ENCODE measurements around the gene ACOT6.

ACOT6 gene

DNA sequence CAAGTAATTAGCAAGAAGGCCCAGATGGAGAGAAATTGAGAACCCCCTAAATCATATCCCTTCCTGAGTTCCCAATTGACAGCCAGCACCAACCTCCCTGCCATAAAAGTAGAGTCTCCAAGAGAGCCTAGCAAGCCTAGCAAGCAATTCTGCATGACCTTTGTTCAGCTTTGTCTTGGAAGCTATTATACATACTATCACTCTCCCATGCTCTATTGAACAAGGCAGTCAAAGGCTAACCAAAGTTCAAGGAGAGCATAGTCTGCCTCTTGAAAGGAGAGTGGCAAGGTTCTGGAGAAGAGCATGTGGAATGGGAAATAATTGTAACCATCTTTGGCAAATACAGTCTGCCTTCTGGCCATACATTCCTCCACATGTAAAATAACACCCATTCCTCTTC lies 12.8 kb upstream of the ACOT6 start:
- no peak overlapping the region for H3K4me3 ChIP-seq (ENCODE audit: low read depth, low read length)
- no peak for DNase-seq (ENCODE audit: low read depth, low spot score)
- in situ Hi-C loops (cut with HindIII; ENCODE audit: low sequenced_read_pairs): no loop called here
- TF ChIP-seq, protein P1, sequence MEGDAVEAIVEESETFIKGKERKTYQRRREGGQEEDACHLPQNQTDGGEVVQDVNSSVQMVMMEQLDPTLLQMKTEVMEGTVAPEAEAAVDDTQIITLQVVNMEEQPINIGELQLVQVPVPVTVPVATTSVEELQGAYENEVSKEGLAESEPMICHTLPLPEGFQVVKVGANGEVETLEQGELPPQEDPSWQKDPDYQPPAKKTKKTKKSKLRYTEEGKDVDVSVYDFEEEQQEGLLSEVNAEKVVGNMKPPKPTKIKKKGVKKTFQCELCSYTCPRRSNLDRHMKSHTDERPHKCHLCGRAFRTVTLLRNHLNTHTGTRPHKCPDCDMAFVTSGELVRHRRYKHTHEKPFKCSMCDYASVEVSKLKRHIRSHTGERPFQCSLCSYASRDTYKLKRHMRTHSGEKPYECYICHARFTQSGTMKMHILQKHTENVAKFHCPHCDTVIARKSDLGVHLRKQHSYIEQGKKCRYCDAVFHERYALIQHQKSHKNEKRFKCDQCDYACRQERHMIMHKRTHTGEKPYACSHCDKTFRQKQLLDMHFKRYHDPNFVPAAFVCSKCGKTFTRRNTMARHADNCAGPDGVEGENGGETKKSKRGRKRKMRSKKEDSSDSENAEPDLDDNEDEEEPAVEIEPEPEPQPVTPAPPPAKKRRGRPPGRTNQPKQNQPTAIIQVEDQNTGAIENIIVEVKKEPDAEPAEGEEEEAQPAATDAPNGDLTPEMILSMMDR (IDR thresholded peaks at IDR 0.05; ENCODE audit: low read depth, low read length): no peak

DNA sequence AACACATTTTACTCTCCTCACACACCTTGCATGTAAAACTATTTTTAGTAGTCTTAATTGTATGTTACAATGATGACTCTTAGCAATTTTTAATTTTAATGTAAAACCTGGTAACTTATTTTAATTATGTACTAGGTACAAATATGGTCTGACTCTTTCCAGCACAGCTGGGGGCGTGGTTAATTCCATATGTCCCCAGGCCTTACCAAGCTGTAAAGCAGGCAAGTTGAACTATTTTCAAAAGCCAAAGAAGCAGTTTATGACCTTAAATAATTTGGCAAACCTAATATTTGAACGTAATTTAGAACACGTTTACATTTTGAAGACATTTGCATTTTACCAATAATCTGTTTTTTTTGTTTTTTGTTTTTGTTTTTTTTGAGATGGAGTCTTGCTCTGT lies 9.3 kb upstream of the ACOT6 start:
- in situ Hi-C loops (cut with HindIII; ENCODE audit: low sequenced_read_pairs): no loop called here
- TF ChIP-seq, protein P1 (IDR thresholded peaks at IDR 0.05; ENCODE audit: low read depth, low read length): no peak
- no peak for DNase-seq (ENCODE audit: low read depth, low spot score)
- no peak overlapping the region for H3K4me3 ChIP-seq (ENCODE audit: low read depth, low read length)

DNA sequence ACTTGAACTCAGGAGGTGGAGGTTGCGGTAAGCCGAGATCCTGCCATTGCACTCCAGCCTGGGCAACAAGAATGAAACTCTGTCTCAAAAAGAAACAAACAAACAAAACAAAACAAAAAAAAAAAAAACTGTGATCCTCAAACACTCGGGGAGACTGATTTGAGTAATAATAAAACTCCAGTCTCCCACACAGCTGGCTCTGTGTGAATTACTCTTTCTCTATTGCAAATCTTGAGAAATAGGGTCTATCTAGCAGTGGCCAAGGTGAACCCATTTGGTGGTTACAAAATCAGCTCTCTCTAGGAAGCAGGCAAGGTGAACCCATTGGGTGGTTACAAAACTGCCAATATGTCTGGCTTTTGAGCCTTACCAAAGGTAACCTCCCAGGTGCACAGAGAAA lies 6.0 kb upstream of the ACOT6 start:
- no peak for DNase-seq (ENCODE audit: low read depth, low spot score)
- in situ Hi-C loops (cut with HindIII; ENCODE audit: low sequenced_read_pairs): no loop called here
- TF ChIP-seq, protein P1 (IDR thresholded peaks at IDR 0.05; ENCODE audit: low read depth, low read length): no peak
- no peak overlapping the region for H3K4me3 ChIP-seq (ENCODE audit: low read depth, low read length)

DNA sequence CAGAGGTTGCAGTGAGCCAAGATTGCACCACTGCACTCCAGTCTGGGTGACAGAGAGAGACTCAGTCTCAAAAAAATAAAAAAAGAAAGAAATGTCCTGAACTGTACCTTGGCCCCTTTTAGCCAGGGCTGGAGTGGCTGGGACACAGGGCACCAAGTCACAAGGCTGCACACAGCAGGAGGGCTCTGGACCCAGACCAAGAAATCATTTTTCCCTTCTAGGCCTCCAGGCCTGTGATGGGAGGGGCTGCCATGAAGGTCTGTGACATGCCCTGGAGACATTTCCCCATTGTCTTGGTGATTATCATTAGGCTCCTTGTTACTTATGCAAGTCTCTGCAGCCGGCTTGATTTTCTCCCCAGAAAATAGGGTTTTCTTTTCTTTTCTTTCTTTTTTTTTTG lies 5.1 kb upstream of the ACOT6 start:
- no peak overlapping the region for H3K4me3 ChIP-seq (ENCODE audit: low read depth, low read length)
- in situ Hi-C loops (cut with HindIII; ENCODE audit: low sequenced_read_pairs): no loop called here
- TF ChIP-seq, protein P1 (IDR thresholded peaks at IDR 0.05; ENCODE audit: low read depth, low read length): no peak
- no peak for DNase-seq (ENCODE audit: low read depth, low spot score)

DNA sequence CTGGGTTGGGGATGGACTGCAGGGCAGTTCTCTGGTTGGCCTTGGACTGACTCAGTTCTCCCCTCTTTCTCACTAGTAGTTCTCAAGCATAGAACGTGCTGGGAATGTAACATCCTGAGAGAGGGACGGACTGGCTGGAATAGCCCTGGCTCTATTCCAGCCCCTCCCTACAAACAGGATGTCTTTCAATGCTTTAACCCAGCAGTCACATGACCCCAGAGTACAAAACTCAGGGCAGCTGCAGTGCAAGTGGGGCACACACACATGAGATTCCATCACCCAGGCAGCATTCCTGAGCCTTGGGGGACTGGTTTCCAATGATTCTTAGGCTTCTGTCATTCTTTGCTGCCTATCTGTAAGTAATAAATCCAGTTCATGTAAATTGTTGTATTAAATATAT lies 1.6 kb upstream of the ACOT6 start:
- in situ Hi-C loops (cut with HindIII; ENCODE audit: low sequenced_read_pairs): no loop called here
- TF ChIP-seq, protein P1 (IDR thresholded peaks at IDR 0.05; ENCODE audit: low read depth, low read length): no peak
- DNase-seq (ENCODE audit: low read depth, low spot score): peak; percentile 10
- no peak overlapping the region for H3K4me3 ChIP-seq (ENCODE audit: low read depth, low read length)

DNA sequence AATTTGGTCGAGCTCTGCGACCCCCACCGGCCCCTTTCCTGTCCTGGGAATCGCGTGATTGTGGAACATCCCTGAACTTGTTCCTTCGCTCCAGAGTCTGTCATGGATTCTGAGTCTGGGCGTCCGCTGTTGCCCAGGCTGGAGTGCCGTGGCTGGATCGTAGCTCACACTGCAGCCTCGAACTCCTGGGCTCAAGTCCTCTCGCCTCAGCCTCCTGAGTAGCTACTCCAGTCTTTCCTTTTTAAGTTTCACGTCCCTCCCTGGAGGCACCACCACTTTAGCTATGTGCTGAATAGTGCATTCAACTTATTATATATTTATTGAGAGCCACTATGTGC lies 698 bp downstream of the ACOT6 start:
- DNase-seq (ENCODE audit: low read depth, low spot score): no peak
- peak overlapping the region; percentile 48 for H3K4me3 ChIP-seq (ENCODE audit: low read depth, low read length)
- TF ChIP-seq, protein P1 (IDR thresholded peaks at IDR 0.05; ENCODE audit: low read depth, low read length): no peak
- in situ Hi-C loops (cut with HindIII; ENCODE audit: low sequenced_read_pairs): no loop called here

DNA sequence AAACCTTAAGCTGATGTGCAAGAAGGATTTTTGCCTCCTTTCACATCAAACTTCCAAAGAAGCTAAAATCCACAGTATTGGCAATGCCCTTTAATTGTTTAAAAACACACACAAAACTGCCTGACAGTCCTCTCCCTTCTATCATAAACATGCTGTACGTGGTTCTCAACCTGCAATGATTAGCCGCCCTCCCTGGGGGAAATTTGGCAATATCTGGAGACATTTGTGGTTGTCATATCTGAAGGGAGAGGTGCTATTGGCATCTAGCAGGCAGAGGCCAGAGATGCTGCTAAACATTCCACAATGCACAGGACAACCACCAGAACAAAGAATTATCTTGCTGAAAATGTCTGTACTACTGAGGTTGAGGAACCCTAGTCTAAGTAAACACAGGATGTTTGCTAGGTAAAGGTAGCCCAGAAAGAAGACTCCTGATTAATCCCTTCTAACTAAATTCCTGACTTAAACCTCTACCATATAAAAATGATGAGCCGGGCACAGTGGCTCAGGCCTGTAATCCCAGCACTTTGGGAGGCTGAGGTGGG lies 1.2 kb downstream of the ACOT6 start:
- TF ChIP-seq, protein P1 (IDR thresholded peaks at IDR 0.05; ENCODE audit: low read depth, low read length): no peak
- no peak overlapping the region for H3K4me3 ChIP-seq (ENCODE audit: low read depth, low read length)
- no peak for DNase-seq (ENCODE audit: low read depth, low spot score)
- in situ Hi-C loops (cut with HindIII; ENCODE audit: low sequenced_read_pairs): no loop called here
